Measurements from ENCODE around the gene PEBP1.
A peak's percentile ranks its signal among the peaks of the same experiment; 100 is the strongest.

The PEBP1 gene

DNA sequence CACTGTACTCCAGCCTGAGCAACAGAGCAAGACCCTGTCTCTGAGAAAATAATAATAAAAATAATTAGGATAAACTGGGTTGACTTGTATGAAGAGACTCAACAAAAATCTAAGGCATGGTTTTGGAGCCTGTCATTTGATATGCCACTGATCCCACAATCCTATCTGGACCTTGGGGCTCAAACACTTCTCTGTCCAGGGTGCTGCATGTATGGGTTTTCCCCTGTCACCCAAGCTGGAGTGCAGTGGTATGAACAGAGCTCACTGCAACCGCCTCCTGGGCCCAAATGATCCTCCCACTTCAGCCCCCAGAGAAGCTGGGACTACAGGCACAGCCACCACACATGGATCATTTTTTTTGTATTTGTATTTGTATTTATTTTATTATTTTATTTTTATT, 26.8 kb upstream of the PEBP1 start:
- in situ Hi-C loops (cut with MboI; ENCODE audit: low sequenced_read_pairs, unreplicated experiment), result no loop called here
- TF ChIP-seq, protein P1, sequence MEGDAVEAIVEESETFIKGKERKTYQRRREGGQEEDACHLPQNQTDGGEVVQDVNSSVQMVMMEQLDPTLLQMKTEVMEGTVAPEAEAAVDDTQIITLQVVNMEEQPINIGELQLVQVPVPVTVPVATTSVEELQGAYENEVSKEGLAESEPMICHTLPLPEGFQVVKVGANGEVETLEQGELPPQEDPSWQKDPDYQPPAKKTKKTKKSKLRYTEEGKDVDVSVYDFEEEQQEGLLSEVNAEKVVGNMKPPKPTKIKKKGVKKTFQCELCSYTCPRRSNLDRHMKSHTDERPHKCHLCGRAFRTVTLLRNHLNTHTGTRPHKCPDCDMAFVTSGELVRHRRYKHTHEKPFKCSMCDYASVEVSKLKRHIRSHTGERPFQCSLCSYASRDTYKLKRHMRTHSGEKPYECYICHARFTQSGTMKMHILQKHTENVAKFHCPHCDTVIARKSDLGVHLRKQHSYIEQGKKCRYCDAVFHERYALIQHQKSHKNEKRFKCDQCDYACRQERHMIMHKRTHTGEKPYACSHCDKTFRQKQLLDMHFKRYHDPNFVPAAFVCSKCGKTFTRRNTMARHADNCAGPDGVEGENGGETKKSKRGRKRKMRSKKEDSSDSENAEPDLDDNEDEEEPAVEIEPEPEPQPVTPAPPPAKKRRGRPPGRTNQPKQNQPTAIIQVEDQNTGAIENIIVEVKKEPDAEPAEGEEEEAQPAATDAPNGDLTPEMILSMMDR (IDR thresholded peaks at IDR 0.05; ENCODE audit: borderline replicate concordance, control extremely low read depth, extremely low read depth, insufficient read depth, missing control alignments), result no peak
- no peak for DNase-seq (ENCODE audit: low spot score)

DNA sequence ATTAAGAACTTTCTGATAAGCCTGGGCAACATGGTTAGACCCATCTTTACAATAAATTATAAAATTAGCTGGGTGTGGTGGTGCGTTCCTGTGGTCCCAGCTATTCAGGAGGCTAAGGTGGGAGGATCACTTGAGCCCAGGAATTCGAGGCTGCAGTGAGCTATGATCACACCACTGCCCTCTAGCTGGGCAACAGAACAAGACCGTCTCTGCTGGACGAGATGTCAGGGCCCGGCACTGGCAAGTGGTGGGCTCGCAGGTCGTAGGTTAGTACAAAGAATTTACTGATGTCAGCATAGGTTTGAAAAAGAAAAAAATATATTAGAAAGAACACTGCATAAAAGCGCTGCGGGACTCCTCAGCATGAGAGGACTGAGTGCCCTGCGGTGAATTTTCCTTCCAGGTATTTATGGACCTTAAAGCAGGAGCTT, 16.5 kb upstream of the PEBP1 start:
- in situ Hi-C loops (cut with MboI; ENCODE audit: low sequenced_read_pairs, unreplicated experiment), result no loop called here
- no peak for DNase-seq (ENCODE audit: low spot score)
- TF ChIP-seq, protein P1 (IDR thresholded peaks at IDR 0.05; ENCODE audit: borderline replicate concordance, control extremely low read depth, extremely low read depth, insufficient read depth, missing control alignments), result no peak

DNA sequence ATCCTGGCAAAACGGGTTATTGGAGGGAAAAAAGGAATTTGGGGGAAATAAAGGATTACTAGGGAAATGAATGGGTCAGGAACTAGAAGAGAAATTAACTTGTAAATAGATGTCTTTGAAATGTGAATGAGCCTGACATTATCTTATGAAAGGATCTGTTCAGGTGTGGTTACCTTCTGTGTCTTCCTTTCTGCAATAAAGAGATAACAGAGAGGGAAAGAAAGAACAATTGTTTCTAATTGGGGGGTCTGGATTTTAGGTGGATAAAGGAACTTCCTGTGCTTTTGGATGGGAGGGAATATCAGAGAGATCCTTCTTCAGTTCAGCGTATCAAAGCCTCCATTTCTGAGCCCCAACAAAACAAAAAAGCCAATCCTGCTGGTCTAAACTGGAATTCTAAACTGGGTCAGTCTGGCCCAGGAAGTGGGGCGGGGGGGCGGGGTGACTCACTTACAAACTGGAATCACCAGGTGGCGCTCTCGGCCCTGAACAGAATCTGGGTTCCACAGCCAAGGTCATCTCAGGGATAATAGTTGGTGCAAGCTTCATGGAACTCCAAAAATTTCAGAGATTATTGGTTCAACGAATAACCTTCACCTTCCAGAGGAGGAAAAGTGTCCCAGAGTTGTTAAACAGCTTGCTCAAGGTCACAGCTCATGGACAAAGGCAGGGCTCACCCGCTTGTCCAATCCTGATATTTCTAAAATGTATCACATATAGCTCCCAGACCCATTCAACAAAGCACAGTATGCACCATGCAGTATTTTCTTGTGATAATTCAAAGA, 15.2 kb upstream of the PEBP1 start:
- peak; percentile 87 for DNase-seq (ENCODE audit: low spot score)
- in situ Hi-C loops (cut with MboI; ENCODE audit: low sequenced_read_pairs, unreplicated experiment), result no loop called here
- TF ChIP-seq, protein P1 (IDR thresholded peaks at IDR 0.05; ENCODE audit: borderline replicate concordance, control extremely low read depth, extremely low read depth, insufficient read depth, missing control alignments), result peak; percentile 50

DNA sequence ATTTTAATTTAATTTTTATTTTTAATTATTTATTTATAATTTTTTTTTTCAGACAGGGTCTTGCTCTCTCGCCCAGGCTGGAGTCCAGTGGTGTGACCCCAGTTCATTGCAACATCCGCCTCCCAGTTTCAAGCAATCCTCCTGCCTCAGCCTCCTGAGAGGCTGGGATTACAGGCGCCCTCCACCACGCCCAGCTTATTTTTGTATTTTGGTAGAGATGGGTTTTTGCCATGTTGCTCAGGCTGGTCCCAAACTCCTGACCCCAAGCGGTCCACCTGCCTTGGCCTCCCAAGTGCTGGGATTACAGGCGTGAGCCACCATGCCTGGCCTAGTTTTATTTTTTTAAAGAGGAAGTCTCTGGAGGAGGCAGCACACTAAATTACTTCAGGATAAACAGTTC, 13.7 kb upstream of the PEBP1 start:
- in situ Hi-C loops (cut with MboI; ENCODE audit: low sequenced_read_pairs, unreplicated experiment), result no loop called here
- no peak for DNase-seq (ENCODE audit: low spot score)
- TF ChIP-seq, protein P1 (IDR thresholded peaks at IDR 0.05; ENCODE audit: borderline replicate concordance, control extremely low read depth, extremely low read depth, insufficient read depth, missing control alignments), result no peak

DNA sequence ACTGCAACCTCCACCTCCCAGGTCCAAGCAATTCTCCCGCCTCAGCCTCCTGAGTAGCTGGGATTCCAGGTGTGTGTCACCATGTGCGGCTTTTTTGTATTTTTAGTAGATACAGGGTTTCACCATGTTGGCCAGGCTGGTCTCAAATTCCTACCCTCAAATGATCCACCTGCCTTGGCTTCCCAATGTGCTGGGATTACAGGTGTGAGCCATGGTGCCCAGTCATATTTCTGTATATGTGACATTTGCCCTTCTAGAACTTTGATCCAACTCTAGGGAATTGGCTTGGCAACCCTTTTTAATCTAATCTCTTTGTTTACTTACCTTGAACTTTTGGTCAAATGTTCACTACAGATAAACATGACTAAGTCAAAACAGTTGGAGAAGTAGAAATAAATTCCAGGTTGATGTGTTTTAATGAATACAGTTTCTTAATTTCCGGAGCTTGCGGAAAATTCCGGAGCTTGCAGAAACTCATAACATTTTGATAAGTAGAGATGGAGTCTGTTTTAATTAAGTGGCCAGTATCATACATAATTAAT, 11.5 kb upstream of the PEBP1 start:
- in situ Hi-C loops (cut with MboI; ENCODE audit: low sequenced_read_pairs, unreplicated experiment), result no loop called here
- no peak for DNase-seq (ENCODE audit: low spot score)
- TF ChIP-seq, protein P1 (IDR thresholded peaks at IDR 0.05; ENCODE audit: borderline replicate concordance, control extremely low read depth, extremely low read depth, insufficient read depth, missing control alignments), result no peak

DNA sequence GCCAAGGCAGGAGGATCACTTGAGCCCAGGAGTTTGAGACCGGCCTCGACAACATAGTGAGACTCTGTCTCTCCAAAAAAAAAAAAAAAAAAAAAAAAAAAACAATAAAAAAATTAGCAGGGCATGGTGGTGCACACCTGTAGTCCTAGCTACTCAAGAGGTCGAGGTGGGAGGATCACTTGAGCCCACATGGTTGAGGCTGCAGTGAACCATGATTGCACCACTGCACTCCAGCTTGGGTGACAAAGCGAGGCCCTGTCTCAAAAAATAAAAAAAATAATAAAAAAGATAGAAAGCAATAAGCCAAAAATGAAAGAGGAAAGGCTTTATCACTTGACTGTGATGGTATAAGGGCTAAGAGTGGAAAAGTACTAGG, 10.2 kb upstream of the PEBP1 start:
- in situ Hi-C loops (cut with MboI; ENCODE audit: low sequenced_read_pairs, unreplicated experiment), result no loop called here
- no peak for DNase-seq (ENCODE audit: low spot score)
- TF ChIP-seq, protein P1 (IDR thresholded peaks at IDR 0.05; ENCODE audit: borderline replicate concordance, control extremely low read depth, extremely low read depth, insufficient read depth, missing control alignments), result no peak
